T47D (cell line): ENCODE measurements around the gene VSNL1.

ENCODE experiments used
- DNase-seq, 2 experiments: peaks; one replicate each; pipeline versions ENCODE4 v3.0.0 to v3.0.0-alpha.2; 2011 to 2012; ENCODE audit warnings: low read depth in 1 of 2, low spot score in 1 of 2
- JUND ChIP-seq: IDR thresholded peaks from 2 replicates; pipeline ENCODE4 v1.6.1; 2012; ENCODE audit warnings: low read depth
- in situ Hi-C: cut with HindIII; loops from 2 replicates; pipeline ENCODE4 v1.10.0; 2016; ENCODE audit warnings: low sequenced_read_pairs, low pct_unique_long_range_greater_than_20kb

VSNL1 gene

GRCh38 chr2:17652681-17653394 lies 112.3 kb downstream of the VSNL1 start:
- in situ Hi-C loops = no loop called here
- TF ChIP-seq JUND = no peak
- DNase-seq = no peak

- no peak for TF ChIP-seq JUND
- DNase-seq = no peak
- in situ Hi-C loops = no loop called here
Observed at GRCh38 chr2:17657759-17658158, 117.3 kb downstream of the VSNL1 start.

GRCh38 chr2:17658251-17658843 lies 117.9 kb downstream of the VSNL1 start:
- no peak for TF ChIP-seq JUND
- in situ Hi-C loops = no loop called here
- no peak for DNase-seq

- in situ Hi-C loops = no loop called here
- TF ChIP-seq JUND = no peak
- DNase-seq = no peak
Observed at GRCh38 chr2:17660219-17660618, 119.7 kb downstream of the VSNL1 start.

GRCh38 chr2:17661460-17661859 lies 121.0 kb downstream of the VSNL1 start:
- no peak for DNase-seq
- in situ Hi-C loops = no loop called here
- no peak for TF ChIP-seq JUND

DNA sequence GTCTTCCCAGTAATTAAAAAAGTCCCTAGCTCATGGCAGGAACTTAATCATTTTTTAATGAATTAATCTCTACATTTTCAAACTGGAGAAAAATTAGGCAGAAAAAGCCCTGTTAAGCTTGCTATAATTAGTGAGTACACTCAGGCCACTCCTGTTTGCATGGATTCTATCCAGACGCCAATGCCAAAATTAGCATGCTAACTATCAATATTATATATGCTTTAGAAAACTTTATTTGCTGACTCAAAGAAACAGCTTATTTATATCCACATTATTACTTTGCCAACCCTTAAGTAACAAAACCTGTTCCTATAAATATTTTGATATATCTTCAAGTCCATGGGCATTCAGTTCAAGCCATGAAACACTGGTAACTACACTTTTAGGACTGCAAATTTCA lies 122.2 kb downstream of the VSNL1 start:
- in situ Hi-C loops = no loop called here
- no peak for TF ChIP-seq JUND
- no peak for DNase-seq

DNA sequence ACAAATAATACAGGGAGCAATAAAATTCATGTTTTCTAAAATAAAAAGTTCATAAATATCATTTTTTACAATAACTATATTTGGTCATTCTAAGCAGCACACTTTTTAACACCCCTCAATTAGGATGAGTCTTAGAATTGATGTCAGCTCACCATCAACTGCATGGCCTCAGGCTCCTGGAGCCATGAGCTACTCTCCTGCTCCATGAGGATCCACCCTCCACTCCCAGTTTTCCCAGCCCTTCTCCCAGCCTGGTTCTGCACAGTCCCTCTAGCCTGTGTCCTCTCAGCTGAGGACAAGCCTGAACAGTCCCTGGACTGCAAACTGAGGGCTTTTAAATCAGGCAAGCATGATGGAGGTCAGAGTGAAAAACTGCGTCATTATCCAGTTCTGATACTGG lies 124.0 kb downstream of the VSNL1 start:
- in situ Hi-C loops = no loop called here
- TF ChIP-seq JUND = no peak
- no peak for DNase-seq

DNA sequence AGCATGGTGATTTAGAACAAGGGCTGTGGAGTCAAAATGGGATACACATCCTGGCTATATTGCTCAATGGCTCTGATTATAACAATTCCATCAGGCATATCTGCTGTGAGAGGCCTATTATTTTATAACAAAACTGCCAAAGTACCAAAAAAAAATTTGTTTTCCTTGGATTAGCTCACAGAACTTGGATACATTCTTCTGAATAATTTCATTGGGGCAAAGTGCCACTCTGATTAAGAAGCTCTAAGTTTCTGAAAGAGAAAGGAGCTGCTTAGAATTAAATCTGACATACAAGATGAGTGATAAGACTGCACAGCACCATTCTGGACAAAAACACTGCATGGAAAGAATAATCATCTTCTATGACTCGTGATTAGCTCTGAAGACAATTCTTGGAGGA lies 127.4 kb downstream of the VSNL1 start:
- TF ChIP-seq JUND = no peak
- in situ Hi-C loops = no loop called here
- DNase-seq = no peak

DNA sequence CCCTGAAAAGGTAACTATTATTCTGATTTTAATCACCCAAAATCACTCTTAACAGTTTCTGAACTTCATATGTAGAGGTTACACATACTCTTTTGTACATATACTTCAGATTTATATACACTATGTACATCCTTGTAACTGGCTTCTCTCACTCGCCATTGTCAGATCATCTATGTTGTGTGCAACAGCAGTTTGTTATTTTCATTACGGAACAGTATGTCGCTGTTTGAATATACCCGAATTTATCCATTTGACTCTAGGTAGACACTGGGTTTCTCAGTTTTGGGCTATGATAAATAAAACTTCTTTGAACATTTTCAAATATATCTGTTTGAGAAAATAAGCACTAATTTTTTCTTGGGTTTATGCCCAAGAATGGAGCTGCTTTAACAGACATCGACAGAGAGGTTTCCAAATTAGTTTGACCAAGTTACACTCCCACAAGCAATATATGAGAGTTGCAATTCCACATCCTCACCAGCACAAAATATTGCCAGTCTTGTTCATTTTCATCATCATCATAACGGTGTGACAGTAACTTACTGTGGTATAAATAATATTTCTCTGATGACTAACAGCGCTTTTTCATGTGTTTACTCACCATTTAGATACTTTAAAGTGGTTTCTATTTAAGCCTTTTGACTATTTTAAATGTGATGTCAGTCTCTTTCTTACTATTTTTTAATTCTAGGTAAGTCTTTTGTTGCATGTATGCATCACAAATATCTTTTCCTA lies 132.3 kb downstream of the VSNL1 start:
- TF ChIP-seq JUND = no peak
- in situ Hi-C loops = no loop called here
- DNase-seq = no peak

DNA sequence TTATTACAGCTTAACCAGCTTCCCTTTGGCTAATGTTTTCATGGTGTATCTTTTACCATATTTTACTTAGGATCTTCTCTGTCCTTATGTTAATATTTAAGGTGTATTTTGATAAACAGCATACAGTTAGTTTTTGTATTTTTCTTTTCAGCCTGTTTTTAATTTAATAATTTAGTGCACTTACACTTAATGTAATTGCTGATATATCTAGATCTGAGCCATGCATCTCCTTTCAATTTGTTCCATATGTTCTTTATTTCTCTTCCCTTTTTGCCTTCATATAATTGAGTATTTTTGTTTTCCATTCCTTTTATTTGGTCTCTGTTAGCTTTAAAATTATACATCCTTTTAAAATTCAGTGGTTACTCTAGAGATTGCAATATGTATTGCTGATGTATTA lies 134.3 kb downstream of the VSNL1 start:
- DNase-seq = no peak
- in situ Hi-C loops = no loop called here
- no peak for TF ChIP-seq JUND

- in situ Hi-C loops = no loop called here
- no peak for DNase-seq
- TF ChIP-seq JUND = no peak
Observed at GRCh38 chr2:17680119-17680518, 139.6 kb downstream of the VSNL1 start.

GRCh38 chr2:17682098-17682857 lies 141.8 kb downstream of the VSNL1 start:
- no peak for TF ChIP-seq JUND
- no peak for DNase-seq
- in situ Hi-C loops = no loop called here

DNA sequence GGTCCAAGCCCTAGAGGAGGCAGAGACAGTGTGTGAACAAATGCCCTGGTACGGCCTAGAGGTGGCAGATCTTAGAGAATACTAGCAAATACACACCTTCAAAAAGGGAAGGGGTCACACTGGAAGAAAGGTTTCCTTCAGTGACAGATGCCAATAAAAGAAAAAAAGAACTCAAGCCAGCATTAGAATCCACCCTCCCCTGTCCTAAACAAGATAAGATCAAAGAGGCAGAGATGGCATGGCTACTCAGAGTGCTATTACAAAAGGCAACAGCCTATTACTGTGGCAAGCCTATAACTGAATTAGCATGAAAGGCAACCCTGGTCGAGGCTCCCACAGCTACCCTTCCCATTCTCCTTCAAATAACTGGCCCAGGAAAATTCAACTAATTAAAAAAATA lies 143.5 kb downstream of the VSNL1 start:
- in situ Hi-C loops = no loop called here
- DNase-seq = no peak
- TF ChIP-seq JUND = no peak
